Colon (tissue), 2 donors: Measurements from ENCODE around the gene C19orf25.
"Not testable (repeated sequence)": the region's sequence is repeated elsewhere in the genome, so short reads cannot be mapped to it uniquely, and the experiment has no call there.

Experiments used
- FAIRE-seq: peaks from 2 replicates; lab custom pipeline; 2012; peaks lifted over from hg19 to GRCh38; lab: Jason Lieb, UNC
- donor health status: control.
- donor health status: control.

Gene C19orf25

GRCh38 chr19:1481893-1482360 is 2.9 kb upstream of the C19orf25 start:
- no peak for FAIRE-seq

GRCh38 chr19:1481224-1481892 is 2.3 kb upstream of the C19orf25 start:
- no peak for FAIRE-seq

GRCh38 chr19:1477056-1477455 is 2.0 kb downstream of the C19orf25 start:
- not testable (repeated sequence) for FAIRE-seq

- no peak for FAIRE-seq
These were observed 3.1 kb downstream of the C19orf25 start for GRCh38 chr19:1475751-1476437.

GRCh38 chr19:1474765-1475351 is 4.2 kb downstream of the C19orf25 start:
- no peak for FAIRE-seq

GRCh38 chr19:1474011-1474764 is 4.8 kb downstream of the C19orf25 start:
- FAIRE-seq: no peak

GRCh38 chr19:1473085-1473851 is 5.7 kb downstream of the C19orf25 start:
- no peak for FAIRE-seq

- no peak for FAIRE-seq
These were observed 6.6 kb downstream of the C19orf25 start for GRCh38 chr19:1472231-1473084.

GRCh38 chr19:1471515-1472160 is 7.4 kb downstream of the C19orf25 start:
- FAIRE-seq: no peak

- no peak for FAIRE-seq
These were observed 8.0 kb downstream of the C19orf25 start for GRCh38 chr19:1471010-1471514.

- FAIRE-seq: no peak
These were observed 8.6 kb downstream of the C19orf25 start for GRCh38 chr19:1470305-1471009.

GRCh38 chr19:1470055-1470304 is 9.0 kb downstream of the C19orf25 start:
- no peak for FAIRE-seq

GRCh38 chr19:1469255-1470054 is 9.6 kb downstream of the C19orf25 start:
- FAIRE-seq: no peak

- FAIRE-seq: no peak
These were observed 10.2 kb downstream of the C19orf25 start for GRCh38 chr19:1468821-1469254.

- no peak for FAIRE-seq
These were observed 10.7 kb downstream of the C19orf25 start for GRCh38 chr19:1468274-1468820.

- no peak for FAIRE-seq
These were observed 11.3 kb downstream of the C19orf25 start for GRCh38 chr19:1467490-1468273.

- FAIRE-seq: no peak
These were observed 11.9 kb downstream of the C19orf25 start for GRCh38 chr19:1467215-1467489.
